HG03139 (cell line): ENCODE data around the gene AIM2.

ENCODE experiments used
- ATAC-seq: cut with Tn5 transposase; IDR thresholded peaks from one replicate; pipeline ENCODE4 v1.9.1; 2021; ENCODE audit not compliant: unreplicated experiment

The AIM2 gene

GRCh38 chr1:159023723-159024122 is 52.8 kb downstream of the AIM2 start:
- no peak for ATAC-seq

- ATAC-seq: peak; percentile 91
Observed at GRCh38 chr1:159015440-159015909, 61.1 kb downstream of the AIM2 start.

GRCh38 chr1:159014851-159015250 is 61.7 kb downstream of the AIM2 start:
- ATAC-seq: no peak

GRCh38 chr1:159014003-159014571 is 62.5 kb downstream of the AIM2 start:
- no peak for ATAC-seq

DNA sequence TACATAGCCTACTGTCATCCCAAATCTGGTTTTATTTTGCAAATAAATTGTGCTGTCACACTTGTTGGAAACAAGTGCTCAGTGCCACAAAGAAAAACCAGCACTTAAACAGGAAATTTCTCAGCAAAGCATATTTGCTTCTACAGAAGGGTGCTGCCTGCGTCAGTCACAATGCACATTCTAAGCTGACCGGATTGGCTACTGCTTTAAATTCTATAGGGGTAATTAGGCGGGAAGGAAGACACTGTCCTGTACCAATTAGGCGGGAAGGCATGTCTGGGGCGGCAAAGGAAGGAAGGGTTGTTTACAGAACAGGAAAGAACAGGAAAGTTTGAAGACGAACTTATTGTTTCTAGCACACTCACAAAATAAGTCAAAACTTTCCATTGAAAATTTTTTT is 64.1 kb downstream of the AIM2 start:
- ATAC-seq: peak; percentile 29
